ENCODE measurements around the gene CLEC3B.
"Not testable (repeated sequence)": the region's sequence is repeated elsewhere in the genome, so short reads cannot be mapped to it uniquely, and the experiment has no call there.

The CLEC3B gene

GRCh38 chr3:45066109-45066801 lies 40.2 kb downstream of the CLEC3B start:
- DNase-seq (ENCODE audit: low read depth) = no peak

DNA sequence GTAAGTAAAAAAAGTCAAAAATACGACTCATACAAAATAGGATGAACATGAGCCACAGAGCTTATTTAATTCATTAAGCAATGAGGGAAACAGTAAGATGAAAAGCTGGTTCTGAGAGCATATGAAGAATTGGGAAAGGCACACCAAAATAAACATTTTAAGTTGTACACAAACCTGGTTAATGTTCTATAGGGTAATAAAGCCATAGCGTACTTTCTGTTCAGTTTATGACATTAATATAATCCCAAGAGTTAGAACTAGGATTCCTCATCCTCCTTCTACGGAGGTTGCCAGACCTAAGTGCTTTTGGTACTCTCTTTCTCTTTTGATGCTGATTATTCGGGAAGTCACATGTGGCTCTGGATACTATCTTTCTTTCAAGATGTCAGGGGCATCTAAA lies 41.4 kb downstream of the CLEC3B start:
- no peak for DNase-seq (ENCODE audit: low read depth)

- no peak for DNase-seq (ENCODE audit: low read depth)
These were observed 41.8 kb downstream of the CLEC3B start for GRCh38 chr3:45067941-45068340.

- DNase-seq (ENCODE audit: low read depth) = no peak
These were observed 45.0 kb downstream of the CLEC3B start for GRCh38 chr3:45071075-45071474.

- no peak for DNase-seq (ENCODE audit: low read depth)
These were observed 49.9 kb downstream of the CLEC3B start for GRCh38 chr3:45075821-45076625.

DNA sequence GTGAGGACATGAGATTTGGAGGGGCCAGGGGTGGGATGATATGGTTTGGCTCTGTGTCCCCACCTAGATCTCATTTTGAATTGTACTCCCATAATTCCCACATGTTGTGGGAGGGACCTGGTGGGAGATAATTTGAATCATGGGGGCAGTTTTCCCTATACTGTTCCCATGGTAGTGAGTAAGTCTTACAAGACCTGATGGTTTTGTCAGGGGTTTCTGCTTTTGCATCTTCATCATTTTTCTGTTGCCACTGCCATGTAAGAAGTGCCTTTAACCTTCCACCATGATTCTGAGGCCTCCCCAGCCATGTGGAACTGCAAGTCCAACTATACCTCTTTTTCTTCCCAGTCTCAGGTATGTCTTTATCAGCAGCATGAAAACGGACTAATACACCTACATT lies 52.2 kb downstream of the CLEC3B start:
- not testable (repeated sequence) for DNase-seq (ENCODE audit: low read depth)

DNA sequence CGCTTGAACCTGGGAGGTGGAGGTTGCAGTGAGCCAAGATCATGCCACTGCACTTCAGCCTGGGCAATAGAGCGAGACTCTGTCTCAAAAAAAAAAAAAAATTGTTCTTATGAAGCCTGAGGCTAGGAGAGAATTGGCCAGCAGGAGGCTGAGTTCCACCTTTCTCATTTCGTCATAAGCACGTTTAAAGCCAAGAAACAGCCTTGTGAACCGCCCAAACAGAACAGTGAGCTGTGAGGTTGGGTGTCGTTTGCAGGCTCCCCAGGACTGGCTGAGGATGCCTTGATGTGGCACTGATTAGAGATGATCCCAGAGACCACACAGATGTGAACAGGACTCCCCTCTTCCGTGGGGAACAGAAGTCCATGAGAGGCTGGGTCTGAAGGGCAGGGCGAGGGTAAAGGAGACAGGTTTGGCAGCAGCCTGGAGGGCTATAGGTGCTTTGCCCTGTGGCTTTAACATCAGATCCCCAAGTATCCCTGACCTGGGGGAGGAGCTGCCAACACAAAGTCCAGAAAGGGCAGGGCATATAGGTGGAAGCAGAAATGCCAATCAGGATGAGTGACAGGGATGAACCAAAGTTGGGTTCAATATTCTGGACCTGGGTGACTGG lies 52.9 kb downstream of the CLEC3B start:
- no peak for DNase-seq (ENCODE audit: low read depth)

DNA sequence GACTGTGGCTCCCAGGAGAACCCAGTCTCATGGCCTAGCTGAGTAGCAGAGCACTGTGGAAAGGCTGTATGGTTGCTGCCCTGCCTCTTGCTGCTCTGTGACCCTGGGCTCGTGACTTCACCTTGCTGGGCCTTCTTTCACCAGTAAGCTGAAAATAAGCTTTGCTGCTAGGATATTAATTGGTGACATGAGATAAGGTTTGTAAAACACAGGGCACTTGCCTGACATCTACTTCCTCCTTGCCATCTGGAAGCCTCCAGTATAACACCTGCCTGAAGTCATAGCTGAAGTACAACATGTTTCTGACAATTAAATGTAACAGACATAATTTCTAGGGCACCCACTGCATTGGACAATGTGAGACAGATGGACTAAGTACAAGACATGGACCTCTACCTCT lies 53.6 kb downstream of the CLEC3B start:
- no peak for DNase-seq (ENCODE audit: low read depth)

- DNase-seq (ENCODE audit: low read depth) = no peak
These were observed 54.7 kb downstream of the CLEC3B start for GRCh38 chr3:45080824-45081223.

DNA sequence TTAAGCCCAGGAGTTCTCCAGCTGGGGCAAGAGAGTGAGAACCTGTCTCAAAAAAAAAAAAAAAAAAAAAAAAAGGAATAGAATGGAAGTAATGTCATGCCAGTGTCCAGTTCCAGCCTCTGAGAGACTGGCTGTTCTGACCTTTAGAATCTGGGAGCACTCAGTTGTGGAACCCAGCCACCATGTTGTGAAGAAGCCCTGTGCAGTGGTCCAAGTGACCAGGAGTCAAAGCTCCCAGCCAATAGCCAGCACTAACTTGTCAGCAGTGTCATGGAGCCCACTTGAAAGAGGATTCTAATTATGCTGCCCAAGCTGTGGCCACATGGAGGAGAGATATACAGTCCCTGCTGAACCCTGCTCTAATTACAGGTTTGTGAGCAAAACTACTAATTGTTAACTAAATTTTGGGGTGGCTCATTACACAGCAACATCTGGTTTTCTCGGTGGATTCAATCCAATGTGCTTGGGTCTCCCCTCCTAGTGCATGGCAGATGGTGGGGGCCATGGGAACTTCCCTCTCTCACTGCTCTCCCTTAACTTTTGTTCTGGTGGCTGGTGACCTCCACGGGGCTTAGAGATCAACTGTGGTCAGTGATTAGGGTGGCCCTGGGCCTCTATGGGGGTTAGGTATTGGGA lies 55.5 kb downstream of the CLEC3B start:
- DNase-seq (ENCODE audit: low read depth) = no peak

DNA sequence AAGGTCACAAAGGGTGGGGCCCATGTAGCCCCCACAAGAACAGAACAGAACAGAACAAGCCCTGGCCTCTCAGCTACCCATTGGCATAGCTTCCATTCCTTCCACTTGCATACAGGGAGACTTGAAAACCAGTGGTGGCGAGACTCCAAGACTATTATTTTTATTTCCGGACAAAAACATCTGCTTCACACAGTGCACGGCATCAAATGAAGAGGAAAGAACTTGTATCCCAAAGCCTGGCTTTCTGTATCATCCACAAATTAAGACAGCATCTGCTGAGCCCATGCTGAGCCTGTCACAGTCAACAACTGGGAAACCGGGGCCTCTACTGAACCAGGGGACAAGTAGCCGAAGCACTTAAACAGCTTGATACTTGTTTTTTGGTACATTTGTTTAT lies 56.0 kb downstream of the CLEC3B start:
- DNase-seq (ENCODE audit: low read depth) = no peak

- DNase-seq (ENCODE audit: low read depth) = no peak
These were observed 56.9 kb downstream of the CLEC3B start for GRCh38 chr3:45083023-45083422.

DNA sequence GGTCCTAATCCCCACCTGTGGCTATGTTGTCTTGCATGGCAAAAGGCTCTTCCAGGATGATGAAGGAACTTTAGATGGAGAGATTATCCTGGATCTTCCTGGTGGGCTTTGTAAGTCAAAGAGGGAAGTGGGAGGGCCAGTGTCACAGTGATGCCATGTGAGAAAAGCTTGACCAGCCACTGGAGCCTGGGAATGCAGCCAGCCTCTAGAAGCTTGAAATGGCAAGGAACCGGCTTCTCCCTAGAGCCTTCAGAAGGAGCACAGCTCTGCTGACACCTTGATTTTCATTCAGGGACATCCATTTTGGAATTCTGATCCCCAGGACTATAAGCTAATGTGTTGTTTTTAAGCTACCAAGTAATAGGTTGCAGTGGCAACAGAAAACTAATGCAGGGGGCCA lies 58.3 kb downstream of the CLEC3B start:
- no peak for DNase-seq (ENCODE audit: low read depth)

- DNase-seq (ENCODE audit: low read depth) = no peak
These were observed 59.0 kb downstream of the CLEC3B start for GRCh38 chr3:45084820-45085816.
